GM19463 (cell line): ENCODE data around the gene RUSC1.
"Not testable (repeated sequence)": the region's sequence is repeated elsewhere in the genome, so short reads cannot be mapped to it uniquely, and the experiment has no call there.

Experiments used
- ATAC-seq: cut with Tn5 transposase; IDR thresholded peaks from one replicate; pipeline ENCODE4 v1.9.1; 2021; ENCODE audit warnings: mild to moderate bottlenecking, moderate library complexity; ENCODE audit not compliant: unreplicated experiment

The RUSC1 gene, protein sequence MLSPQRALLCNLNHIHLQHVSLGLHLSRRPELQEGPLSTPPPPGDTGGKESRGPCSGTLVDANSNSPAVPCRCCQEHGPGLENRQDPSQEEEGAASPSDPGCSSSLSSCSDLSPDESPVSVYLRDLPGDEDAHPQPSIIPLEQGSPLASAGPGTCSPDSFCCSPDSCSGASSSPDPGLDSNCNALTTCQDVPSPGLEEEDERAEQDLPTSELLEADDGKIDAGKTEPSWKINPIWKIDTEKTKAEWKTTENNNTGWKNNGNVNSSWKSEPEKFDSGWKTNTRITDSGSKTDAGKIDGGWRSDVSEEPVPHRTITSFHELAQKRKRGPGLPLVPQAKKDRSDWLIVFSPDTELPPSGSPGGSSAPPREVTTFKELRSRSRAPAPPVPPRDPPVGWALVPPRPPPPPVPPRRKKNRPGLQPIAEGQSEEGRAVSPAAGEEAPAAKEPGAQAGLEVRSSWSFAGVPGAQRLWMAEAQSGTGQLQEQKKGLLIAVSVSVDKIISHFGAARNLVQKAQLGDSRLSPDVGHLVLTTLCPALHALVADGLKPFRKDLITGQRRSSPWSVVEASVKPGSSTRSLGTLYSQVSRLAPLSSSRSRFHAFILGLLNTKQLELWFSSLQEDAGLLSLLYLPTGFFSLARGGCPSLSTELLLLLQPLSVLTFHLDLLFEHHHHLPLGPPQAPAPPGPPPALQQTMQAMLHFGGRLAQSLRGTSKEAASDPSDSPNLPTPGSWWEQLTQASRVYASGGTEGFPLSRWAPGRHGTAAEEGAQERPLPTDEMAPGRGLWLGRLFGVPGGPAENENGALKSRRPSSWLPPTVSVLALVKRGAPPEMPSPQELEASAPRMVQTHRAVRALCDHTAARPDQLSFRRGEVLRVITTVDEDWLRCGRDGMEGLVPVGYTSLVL

DNA sequence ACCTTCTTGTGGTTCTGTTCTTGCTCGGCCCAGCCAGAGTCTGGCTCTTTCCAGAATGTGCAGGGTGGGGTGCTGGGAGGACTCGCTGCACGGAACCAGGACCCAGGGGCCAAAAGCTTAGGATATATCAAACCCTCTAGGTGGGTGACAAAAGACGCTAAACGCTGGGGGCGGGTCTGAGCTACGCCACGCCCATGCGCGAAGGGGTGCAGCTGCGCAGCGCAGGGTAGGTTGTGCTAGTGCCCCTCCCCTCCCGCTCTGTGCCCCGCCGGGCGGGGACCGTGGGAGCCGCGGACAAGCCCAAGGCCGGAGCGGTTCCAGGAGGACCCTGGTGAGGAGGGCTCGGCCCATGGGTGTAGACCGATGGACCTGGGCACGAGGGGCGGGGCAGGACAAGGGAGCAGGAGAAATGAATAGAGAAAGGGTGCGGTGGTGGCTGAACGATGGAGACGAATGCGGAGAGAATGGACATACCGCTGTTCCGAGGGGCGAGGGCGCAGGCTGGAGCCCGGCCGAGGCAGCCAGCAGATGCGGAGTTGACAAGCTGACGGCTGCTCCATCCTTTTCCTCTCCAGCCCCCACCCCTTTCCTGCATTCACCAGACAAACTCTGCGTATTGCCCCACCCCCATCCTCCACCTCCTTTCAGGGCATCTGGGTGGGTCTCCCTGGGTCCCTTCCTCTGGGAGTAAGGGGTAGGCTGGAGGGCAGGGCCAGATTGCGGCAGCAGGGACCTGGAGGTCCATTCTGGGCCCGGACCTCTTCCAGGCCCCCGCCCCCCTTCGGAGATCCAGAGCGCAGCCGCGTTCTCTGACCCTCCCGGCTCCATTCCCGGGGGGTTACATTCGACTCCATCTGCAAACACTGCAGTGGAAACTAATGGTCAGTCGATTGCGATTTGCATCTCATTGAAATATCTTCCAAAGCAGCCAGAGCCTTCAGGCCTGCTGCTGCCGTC is at the start of gene RUSC1:
Gene RUSC1, plus strand, starts transcription at position 234 of the 957 bp plus-strand sequence. CDS start 880 bp downstream, outside the sequence.
- peak; percentile 29 for ATAC-seq

DNA sequence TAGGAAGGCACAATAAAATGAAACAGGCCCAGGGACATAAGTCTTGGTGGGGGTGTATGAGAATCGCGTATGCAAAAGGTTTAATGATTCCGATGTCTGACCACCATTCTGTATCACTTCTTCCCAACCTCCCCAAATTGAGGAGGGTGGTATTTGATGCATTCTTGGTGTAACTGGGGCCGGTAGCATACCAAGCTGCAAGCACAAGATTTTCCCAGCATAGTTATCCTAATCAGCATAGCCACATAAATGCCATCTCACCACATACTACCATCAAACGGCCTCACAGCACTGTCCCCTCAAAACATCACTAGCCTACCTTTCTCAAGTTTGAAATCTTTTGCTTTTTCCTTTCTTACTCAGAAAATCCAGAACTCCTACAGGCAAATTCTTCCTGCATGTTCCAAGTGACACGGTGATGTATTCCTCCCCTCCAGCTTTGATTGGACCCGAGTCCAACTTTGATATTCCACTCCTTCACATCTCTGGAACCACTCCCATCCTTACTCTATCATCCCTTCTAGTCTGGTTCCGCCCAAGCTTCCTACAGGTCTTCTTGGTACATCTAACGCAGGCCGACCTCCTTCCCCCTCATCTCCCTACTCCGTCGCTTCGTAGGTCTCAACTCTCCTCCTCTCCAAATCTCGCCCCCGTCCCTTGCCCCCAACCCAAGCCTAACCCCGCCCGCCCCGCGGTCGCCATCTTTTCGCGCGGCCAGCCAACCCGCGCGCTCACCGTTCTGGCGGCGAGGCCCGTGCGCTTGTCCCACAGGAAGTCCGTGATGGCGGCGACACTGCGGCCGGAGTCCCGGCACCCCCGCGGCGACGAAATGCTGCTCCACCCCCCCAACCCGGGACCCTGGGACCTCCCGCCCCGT is 48.0 kb upstream of the RUSC1 start:
- ATAC-seq = peak; percentile 13

DNA sequence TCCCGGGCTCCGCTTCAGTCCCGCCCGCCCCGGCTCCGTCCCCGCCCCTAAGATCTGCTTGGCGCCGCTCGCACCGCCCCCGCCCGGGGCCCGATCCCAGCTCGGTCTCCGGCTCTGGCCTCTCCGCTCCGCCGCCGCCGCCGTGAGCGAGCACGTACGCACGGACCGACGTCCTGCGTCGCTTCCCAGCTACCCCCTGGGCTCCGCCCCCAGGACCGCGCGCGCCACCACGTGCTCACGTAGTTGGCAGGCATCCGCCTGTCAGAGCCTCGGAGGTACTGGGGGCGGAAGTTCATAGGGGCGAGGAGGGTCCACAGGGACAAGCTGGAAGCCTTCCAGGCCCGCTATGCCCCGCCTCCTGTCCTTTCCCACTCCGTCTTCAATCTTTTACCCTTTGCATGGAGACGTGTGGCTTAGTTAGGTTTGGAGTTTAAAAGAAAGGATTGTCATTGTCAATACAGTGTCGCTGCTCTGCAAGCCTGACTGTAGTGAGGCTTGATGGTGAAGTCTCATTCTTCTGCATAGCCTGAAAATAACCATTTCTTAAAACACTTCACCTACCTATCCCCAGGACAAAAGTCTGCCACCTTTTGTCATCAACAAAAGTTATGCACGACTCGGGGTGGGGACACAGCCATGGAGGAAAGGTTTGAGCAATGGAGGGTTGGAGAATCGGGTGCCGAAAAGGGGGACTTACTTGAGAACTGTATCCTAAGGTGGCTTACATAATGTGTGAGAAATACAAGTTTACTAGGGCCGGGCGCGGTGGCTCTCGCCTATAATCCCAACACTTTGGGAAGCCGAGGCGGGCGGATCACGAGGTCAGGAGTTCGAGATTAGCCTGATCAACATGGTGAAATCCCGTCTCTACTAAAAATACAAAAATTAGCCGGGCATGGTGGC is 47.1 kb upstream of the RUSC1 start, which contains the start of gene CLK2:
Gene CLK2, minus strand, starts transcription at position 162 of the 903 bp plus-strand sequence. CDS start 2,527 bp downstream, outside the sequence.
- peak; percentile 85 for ATAC-seq

DNA sequence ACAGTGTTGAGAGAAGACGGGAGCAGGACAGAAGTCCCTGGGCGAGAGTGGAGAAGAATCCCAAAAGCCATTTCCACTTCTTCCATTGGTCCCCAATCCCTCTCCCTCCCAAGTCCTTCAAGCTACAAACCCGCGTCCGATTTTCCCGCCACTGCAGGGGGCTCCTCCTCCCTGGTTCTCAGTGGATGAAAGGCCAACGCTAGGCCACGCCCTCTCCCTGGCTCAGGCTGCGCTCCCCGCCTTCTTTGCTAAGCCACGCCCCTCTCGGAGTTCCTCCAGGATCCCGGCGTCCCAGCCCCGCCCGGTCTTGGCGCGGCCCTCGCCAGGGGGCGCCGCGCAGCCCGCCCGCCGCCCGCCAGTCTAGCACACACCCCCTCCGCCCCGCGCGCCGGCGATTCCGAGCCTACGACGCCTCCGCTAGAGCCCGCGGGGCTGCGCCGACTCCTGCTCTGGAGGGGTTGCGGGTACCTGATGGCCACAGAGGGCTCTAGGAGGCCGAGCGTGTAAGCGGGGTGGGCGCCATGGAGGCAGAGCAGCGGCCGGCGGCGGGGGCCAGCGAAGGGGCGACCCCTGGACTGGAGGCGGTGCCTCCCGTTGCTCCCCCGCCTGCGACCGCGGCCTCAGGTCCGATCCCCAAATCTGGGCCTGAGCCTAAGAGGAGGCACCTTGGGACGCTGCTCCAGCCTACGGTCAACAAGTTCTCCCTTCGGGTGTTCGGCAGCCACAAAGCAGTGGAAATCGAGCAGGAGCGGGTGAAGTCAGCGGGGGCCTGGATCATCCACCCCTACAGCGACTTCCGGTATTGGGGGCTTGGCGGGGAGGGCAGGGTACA is 43.4 kb upstream of the RUSC1 start, which contains the start of gene HCN3:
Gene HCN3, plus strand, starts transcription at position 394 of the 832 bp plus-strand sequence. Its CDS starts 128 bp downstream, at position 522.
- ATAC-seq = peak; percentile 50

DNA sequence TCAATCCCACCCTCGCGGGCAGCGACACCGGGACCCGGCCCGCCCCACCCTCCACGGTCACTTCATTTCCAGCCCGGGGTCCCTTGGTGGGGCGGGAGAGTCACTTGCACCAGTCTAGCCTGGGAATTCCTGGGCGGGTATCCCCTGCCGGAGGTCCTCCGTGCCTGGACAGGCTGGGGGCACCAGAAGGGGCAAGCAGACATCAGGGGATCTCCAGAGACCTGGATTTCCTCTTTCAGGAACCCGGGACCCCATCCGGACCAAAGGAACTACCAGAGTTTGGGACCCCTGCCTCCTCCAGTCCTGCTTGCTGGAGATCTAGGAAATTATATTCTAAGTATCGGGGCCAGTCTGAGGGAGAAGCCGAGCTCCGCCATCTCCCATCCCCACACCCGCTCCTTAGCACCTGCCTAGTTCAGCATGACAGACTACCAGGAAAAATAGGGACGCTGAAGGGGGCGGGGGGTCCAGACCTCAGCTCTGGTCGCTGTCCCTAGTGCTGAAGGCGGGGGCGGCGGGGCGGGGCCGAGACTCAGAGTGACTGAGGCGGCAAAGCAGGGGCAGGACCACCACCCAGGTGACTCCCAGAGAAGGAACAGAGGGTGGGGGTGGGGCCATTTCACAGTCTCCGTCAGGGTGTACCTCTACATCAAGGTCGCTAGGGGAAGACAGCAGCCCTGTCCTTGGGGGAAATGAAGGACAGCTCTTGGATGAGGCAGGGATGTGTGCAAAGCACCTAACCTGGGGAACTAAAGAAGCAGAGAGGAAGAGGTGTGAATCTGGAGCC is 42.6 kb upstream of the RUSC1 start:
- ATAC-seq = no peak

DNA sequence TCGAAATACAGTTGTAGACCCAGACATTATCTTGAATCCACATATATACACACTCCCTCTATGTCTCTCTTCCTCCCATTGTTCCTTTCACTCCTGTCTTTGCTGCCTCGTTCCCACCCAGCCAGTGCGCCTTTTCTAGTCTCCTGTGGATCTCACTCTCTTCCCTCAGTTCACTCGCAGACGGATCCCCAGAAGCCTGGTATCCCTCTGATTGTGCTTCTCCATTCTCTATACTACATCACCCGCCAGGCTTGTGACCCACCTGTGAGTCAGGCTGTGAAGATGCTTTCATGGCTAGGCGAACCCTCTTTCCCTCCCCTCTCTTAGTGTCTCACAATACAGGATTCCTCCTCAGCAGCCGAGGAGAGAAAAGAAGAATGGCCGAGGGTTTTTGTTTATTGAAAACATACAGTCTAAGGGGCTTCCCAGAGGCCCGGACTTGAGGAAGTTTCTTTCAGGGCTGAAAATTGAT is 42.0 kb upstream of the RUSC1 start:
- no peak for ATAC-seq

DNA sequence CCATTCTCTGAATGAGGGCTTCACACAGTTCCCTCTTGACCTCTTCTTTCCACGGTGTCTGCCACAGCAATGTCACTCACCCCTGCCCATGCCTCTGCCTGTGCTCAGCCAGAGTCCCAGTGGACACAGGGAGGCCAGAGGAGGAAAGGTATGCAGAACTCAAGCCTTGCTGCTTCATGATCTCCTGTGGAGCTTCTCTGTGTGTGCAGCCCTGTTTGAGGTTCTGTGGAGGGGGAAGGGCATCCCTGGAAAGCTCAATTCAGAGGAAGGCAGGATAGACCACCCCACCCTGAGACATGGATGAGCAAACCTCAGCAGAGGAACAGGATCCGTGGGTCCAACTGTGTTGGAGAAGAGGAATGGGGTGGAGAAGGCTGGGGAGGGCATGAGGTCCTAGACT is 41.4 kb upstream of the RUSC1 start:
- ATAC-seq = no peak

DNA sequence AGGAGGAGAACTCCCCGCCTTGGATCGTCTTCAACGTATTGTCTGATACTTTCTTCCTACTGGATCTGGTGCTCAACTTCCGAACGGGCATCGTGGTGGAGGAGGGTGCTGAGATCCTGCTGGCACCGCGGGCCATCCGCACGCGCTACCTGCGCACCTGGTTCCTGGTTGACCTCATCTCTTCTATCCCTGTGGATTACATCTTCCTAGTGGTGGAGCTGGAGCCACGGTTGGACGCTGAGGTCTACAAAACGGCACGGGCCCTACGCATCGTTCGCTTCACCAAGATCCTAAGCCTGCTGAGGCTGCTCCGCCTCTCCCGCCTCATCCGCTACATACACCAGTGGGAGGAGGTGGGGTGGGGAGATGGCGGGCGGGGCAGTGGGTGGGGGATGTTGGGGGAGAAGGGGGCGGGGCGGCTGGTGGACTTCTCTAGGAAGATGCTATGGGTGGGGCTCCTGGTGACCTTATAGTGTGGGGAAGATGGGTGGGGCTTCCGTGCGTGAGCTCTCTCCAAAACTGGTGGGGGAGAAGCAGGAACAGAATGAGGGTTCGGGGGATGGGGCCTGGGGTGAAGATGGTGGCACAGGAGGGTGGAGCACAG is 38.1 kb upstream of the RUSC1 start:
- no peak for ATAC-seq

DNA sequence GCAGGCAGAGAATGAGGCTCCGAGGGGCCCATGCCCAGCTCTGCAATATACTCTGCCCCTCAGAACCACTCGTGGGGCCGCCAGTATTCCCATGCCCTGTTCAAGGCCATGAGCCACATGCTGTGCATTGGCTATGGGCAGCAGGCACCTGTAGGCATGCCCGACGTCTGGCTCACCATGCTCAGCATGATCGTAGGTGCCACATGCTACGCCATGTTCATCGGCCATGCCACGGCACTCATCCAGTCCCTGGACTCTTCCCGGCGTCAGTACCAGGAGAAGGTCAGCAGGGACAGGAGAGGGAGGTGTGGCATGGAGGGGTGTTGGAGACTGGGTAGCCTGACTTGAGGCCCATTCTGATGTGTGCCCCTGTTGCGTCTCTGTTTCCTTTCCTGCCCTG is 36.2 kb upstream of the RUSC1 start:
- no peak for ATAC-seq

DNA sequence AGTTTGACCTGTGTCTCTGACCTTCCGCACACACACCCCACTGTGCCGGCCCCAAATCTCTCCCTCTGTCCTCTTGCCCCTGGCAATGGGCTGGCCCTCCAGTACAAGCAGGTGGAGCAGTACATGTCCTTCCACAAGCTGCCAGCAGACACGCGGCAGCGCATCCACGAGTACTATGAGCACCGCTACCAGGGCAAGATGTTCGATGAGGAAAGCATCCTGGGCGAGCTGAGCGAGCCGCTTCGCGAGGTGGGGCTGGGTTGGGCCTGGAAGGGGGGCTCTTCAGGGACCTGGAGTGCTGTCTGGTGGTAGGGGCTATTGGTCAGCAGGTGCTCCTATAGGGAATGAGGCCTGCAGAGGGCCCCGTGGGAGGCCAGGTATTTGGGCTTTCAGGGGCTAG is 35.6 kb upstream of the RUSC1 start:
- no peak for ATAC-seq

DNA sequence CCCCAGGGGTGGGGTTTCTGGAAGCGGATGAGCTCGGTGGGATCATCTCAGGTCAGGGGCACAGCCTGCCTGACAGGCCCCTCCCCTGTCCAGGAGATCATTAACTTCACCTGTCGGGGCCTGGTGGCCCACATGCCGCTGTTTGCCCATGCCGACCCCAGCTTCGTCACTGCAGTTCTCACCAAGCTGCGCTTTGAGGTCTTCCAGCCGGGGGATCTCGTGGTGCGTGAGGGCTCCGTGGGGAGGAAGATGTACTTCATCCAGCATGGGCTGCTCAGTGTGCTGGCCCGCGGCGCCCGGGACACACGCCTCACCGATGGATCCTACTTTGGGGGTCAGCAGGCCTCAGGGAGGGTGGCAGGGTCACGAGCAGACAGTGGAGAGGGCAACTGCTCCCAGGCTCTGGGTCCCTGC is 35.1 kb upstream of the RUSC1 start:
- no peak for ATAC-seq

DNA sequence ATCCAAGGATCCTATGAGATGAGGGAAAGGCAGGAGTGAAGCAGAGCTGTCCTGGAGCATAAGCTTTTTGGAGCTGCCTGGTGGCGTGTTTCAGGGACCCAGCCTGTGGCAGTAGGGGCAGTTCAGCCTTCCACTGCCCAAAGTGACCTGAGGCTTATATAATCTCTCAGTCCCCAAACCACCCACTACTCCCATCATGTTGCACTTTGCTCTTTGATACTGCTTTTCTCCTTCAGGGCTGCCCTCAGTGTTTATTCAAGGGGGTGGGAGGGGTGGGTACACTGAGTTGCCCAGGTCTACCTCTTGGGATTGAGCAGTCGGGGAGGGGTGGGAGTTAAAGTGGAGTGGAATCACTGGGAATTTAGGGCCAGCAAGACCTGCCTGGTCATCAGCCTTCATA is 34.1 kb upstream of the RUSC1 start:
- ATAC-seq = no peak

DNA sequence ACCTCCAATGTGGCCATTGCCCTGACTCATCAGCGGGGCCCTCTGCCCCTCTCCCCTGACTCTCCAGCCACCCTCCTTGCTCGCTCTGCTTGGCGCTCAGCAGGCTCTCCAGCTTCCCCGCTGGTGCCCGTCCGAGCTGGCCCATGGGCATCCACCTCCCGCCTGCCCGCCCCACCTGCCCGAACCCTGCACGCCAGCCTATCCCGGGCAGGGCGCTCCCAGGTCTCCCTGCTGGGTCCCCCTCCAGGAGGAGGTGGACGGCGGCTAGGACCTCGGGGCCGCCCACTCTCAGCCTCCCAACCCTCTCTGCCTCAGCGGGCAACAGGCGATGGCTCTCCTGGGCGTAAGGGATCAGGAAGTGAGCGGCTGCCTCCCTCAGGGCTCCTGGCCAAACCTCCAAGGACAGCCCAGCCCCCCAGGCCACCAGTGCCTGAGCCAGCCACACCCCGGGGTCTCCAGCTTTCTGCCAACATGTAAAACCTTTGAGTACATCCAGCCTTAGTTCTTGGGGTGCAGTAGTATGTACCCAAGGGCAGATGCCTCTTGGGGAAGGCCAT is 32.6 kb upstream of the RUSC1 start:
- no peak for ATAC-seq

DNA sequence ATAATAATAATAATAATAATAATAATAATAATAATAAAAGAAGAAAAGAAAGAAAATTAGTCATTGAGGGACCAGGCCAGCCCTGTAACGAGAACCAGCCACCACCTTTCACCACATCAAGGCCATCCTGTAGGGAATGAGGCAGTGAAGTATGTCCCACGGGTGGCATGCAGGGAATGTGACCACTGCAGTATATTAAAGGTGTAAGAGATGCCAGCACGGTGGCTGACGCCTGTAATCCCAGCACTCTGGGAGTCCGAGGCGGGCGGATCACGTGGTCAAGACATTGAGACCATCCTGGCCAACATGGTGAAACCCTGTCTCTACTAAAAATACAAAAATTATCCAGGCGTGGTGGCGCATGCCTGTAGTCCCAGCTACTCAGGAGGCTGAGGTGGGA is 29.7 kb upstream of the RUSC1 start:
- ATAC-seq = not testable (repeated sequence)

DNA sequence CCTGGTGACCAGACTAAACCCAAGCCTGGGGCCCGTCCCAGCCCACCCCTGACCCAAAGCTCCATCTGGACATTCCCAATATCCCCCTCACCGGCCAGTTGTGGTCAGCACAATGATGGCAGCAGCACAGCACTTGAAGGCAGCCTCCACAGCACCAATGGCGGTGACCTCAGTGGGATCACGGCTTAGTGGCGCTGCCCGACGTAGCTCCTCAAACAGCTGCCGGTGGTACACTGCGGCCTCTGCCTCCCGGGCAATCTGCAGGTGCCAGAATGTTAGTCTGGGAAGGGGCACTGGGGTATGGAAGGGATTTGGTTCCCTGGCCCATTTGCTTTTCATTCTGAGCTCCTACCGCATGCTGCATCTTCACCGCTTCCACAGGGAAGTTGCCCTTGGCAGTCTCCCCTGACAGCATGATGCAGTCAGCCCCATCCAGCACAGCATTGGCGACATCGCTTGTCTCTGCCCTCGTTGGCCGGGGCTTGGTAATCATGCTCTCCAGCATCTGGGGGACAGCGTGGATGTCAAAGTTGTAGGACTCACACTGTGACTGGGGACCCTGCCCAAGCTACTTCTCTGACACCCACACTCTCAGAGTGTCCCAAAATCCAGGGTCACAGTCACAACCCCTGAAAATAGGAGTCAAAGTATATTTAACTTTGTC is 27.5 kb upstream of the RUSC1 start:
- ATAC-seq = no peak
